Endometrial microvascular endothelial cells (primary cell): ENCODE data around the gene SIRT2. TPM values are rescaled to one million over a fixed set of nuclear protein-coding genes. Genes with fewer than 3 reads are reported as not detected.

Experiments used
- in situ Hi-C: cut with HindIII; loops from 2 replicates; pipeline ENCODE4 v1.10.0; 2017; ENCODE audit warnings: low sequenced_read_pairs, low pct_unique_long_range_greater_than_20kb; ENCODE audit errors: inconsistent ontology term
- total RNA-seq: library from RNA; depleted of rRNA; stranded (reverse); fragments of >200 nt; gene quantifications from one replicate; pipeline ENCODE4 v1.2.3, GENCODE V29; 2015; ENCODE audit errors: inconsistent ontology term

SIRT2 gene
- total RNA-seq, 1 donor from 2014 or later = 73.3 TPM

DNA sequence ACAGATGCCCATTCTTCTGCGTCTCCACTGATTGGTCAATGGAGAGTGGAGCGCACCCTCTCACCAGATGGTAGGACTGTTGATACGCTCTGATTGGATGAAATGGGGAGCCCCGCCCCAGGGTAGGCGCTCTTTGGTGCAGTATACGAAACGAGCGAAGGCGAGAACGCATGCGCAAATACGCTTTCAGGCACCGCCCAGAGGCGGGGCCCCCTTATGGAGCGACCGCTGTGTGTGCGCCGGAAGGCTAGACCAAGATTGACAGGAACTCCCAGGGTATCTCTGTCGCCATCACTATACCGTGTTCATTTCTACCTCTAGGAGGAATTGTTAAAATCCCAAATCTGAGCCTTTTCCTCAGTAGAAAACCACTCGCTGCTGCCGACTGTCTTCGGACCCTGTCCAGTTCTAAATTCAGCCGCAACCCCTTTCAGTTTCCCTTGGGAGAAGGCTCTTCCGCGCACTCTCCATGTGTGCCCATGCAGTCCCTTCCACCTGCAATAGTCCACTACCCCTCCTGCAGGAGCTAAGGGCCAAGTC is 48.9 kb downstream of the SIRT2 start:
- in situ Hi-C loops = no loop called here

DNA sequence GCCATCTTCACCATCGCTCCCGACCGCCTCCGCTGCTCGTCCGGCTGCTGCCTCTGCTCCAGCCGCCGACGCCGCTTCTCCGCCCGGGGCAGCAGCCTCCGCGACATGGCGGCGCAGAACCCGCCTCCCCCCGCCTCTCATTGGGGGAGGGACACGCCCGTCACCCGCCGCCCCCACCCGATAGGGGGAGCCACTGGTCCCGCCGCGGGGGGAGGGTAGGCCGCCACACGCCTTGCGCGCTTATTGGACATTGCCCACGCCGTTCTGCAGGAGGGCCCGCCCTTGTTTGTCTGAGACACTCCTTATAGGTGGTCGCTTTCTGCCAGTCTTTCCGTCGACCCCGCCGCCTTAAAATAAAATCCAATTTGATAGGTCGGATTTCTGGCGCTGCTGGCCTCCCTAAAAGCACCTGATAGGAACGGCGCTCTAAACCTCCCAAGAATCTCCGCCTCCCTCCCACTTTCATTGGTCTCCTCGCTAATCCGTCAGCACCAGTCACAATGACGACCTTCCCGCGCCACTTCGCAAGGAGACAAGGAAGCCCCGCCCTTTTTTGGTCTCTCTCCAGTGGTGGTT is 49.5 kb downstream of the SIRT2 start, which contains the start of gene HNRNPL:
TSS of gene HNRNPL (minus strand) at position 127 of the 576 bp plus-strand sequence. CDS start at position 107, 20 bp downstream.
- in situ Hi-C loops = no loop called here

DNA sequence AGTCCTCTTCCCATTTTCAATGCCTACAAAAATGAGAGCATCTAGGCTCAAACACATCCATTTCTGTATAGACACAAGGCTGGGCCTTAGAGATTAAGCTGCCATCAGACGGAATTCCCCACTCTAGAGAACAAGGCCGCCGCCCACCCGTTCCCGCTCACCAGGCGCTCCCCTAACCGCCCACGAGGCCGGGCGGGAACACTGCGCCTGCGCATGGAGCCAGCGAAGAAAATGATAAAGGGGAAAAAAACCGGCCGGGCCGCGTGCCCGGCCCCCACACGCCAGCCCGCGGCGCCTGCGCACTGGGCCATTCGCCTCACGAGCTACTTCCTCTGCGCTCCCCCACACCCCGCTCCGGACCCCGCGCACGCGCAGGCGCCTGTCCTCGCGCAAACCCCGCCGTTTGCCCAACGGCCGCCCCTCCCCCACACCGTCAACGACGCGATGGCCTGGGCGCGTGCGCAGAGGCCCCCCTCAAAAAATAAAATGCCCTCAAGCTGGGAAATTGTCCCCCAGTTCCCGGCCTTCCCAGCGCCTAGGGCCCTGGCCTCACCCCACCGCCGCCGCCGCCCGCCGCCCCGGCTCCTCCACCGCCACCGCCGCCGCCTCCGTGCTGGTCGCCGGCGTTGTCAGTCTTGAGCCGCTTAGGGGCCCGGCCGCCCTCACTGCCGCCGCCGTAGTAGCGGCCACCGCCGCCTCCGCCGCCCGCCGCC is 50.1 kb downstream of the SIRT2 start:
- in situ Hi-C loops = no loop called here

DNA sequence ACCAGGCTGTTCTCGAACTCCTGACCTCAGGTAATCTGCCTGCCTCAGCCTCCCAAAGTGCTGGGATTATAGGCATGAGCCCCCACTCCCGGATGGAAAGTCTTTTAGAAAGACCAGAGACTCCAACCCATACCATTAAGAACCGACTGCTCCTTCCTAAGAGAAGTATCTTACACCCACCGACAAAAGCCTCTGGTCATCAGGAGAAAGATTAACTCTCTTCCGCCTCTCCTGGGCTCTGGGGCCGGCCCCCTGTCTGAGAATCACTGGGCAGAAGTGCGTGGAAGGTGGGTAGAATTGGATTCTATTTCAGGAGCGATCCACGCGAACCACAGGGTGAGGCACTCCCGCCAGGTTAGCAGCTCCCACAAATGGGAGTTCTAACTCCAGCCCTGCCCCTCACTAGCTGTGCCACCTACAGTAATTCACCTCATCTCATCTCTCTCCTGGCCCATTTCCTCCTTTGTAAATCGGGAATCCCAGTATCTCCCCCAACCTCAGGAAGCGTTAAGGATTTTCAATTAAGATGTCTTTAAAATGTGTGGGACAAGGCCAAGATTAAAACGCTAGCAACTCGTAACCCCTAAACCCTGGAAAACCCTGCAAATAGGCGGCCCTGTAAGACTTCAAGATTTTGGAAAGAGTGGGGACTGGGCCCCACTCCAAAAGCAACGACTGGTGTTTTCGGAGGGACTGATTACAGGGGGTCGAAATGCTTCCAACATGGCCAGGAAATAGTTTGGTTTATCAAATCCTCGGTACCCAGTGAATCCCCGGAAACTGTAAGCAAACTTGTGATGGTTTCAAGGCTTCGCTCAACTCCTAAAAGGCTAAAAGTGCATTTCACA is 50.9 kb downstream of the SIRT2 start:
- in situ Hi-C loops = no loop called here

GRCh38 chr19:38846097-38846496 is 53.3 kb downstream of the SIRT2 start:
- in situ Hi-C loops = no loop called here

GRCh38 chr19:38845374-38846024 is 53.9 kb downstream of the SIRT2 start:
- in situ Hi-C loops = no loop called here

- in situ Hi-C loops = no loop called here
Measured at GRCh38 chr19:38844093-38844686, 55.2 kb downstream of the SIRT2 start.

DNA sequence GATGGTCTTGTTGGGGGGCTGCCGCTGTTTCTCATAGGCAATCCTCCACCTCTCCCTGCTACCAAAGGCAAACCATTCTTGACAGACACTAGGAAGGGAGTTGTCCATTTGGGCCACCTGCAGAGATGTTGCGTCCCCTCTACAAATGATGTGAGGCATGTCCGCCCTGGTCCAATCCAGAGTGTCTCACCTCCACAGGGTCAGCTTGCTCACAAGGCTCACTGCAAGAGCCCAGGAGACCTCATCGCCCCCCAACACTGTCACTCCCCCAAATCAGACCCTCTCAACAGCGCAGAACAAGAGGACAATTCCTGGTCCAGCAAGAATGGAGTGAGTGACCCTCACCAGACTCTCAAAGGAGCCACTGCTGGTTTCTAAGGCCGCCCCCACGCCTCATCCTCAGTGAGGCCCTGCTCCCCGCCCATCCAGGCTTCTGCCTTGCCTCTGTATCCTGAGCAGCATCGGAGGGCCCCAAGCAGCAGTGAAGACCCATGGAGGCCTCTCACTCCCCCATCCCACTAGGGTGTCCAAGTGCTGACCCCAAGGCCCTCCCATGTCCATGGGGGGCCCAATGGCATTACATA is 56.2 kb downstream of the SIRT2 start:
- in situ Hi-C loops = no loop called here

DNA sequence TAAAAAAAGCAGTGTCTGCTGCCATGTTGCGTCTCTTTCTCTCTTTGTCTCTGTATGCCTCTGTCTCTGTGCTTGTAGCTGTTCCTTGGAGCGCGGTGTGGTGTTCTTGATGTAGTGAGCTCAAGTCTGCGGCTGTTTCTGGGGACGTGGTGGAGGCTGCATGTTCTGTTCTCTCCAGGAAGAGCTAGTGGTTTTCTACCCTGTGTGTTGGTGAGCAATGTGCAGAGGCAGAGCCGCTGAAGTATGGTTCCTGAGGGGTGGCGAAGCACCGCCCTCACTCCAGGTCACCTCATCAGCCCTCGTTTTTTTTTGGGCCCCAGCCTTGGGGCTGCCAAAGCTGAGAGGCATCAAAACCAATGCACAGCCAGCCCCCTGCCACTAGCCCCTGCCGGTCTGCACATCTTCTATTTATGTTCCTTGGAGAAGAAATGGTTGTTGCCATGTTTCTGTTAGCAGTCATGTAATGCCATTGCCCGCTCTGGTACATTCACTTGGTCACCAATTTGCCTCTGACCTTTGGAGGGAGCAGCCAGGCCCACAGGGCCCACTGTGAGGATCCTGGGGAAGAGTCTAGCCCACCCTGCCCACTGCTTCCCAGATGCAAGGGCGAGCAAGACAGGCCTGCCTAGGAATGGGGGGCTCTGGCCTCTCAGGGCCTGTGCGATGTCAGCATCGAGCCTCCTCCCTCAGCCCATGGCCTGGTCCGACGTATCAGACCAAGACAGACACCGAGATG is 56.8 kb downstream of the SIRT2 start:
- in situ Hi-C loops = no loop called here

GRCh38 chr19:38841787-38842438 is 57.5 kb downstream of the SIRT2 start:
- in situ Hi-C loops = no loop called here

DNA sequence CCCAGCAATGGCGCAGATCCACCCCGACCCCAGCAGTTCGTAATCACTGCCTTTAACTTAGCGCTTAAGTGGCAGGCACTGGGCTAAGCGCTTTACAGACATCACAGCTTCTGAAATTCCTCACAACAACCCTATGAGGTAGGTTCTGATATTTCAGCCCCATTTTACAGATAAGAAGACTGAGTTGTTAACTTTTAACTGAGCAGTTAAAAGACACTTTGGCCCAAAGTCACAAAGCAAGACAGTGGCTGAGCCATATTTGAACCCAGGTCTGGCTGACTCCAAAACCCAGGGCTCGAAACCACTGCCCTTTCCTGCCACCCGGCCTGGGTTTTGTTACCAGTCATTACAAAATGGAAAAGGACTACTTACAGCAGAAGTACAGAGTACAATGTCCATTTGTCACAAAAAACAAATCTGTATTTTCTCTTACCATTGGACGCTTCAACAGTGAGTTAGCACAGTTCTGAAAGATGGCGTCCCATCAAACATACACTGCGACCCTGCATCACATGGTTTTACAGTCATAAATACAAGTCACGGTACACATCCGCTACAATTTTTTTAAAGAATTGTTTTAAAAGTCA is 58.1 kb downstream of the SIRT2 start:
- in situ Hi-C loops = no loop called here

DNA sequence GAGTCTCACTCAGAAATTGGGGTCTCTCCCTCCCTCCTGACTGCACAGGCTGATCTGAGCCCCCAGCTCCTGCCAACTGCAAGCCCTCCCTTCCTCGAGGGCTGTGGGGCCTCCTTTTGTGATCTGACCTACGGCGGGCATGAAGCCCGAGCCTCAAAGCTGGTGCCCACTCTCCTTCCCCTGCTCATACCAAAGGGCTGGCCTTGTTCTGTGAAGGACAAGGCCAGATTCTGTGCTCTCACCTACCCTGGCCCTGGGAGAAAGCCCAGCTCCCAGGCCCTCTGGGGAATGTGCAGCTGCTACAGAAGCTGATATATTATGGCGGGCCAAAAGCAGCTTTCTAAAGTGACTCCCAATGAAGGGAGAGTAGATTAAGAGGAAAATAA is 58.8 kb downstream of the SIRT2 start:
- in situ Hi-C loops = no loop called here

DNA sequence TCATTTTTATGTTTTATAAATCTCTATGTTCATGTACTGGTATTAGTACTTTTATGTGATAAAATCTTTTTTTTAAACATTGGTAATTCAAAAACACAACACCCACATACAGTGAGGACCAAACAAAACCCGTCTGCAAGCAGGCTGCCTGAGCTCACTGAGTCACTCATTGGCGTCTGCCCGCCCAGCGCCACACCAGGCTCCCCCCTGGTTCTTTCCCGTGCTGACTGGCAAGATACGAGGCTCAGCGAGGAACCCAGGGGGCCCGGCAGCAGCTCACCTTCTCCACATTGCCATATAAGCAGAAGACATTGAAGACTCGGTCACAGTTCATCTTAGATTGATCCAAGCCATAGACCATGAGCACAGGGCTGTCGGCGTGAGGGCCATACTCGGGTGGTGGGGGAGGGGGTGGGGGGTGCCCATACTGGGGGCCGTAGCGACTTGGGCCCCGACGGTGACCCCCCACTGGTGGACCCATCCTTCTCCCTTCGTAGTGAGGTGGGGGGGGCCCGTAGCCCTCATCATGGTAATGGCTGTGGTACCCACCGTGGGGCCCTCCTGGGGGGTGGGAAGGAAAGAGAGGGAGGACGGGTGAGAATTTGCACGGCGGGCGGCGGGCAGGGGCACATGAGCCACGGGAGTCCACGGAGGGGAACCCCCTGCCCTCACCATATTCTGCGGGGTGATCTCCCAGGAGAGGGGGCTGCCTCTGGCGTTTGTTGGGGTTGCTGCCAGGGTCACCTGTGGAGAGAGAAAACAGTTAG is 59.4 kb downstream of the SIRT2 start:
- in situ Hi-C loops = no loop called here

DNA sequence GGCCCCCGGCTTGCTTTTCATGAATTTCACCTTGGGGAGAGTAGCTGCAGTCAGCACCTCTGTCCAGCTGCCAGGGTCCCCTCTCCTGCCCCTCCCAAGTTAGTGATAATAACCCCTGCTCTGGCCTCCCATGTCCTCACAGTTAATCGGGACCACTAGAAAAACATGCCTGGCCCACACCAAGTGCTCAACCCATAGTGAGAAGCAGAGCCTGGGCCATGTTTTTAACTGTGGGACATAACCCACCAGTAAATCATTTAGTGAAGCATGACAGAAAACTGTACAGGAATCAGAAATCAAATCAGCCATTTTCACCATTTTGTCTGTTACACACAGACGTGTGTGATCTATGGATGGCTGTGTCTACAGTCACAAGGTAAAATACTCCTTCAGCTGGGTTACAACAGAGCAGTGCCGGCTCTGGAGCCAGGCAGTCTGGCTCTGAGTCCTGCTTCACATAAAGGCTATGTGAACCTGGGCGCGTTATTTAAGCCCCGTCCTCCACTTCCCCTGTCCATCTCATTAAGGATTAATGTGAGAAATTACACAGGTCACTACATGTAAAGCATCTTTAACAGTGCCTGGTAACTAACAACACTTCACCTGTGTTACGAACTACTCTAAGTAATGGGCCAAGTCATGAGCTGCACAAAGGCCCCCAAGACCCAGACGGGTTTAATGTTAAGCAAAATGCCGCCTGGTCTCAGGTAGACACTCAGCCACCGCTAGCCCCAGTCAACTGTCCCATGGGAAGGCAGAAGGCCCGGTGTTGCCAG is 60.2 kb downstream of the SIRT2 start:
- in situ Hi-C loops = no loop called here

- in situ Hi-C loops = no loop called here
Measured at GRCh38 chr19:38838208-38838985, 61.0 kb downstream of the SIRT2 start.
